Hematopoietic multipotent progenitor cell treated with erythropoietin and hydrocortisone succinate and interleukin-3 and kit ligand, for 8 days (in vitro differentiated cells): Measurements from ENCODE around the gene AMIGO1.

Source experiments
- DNase-seq: peaks from one replicate; pipeline ENCODE4 v3.0.0-alpha.2; 2015

AMIGO1 gene

DNA sequence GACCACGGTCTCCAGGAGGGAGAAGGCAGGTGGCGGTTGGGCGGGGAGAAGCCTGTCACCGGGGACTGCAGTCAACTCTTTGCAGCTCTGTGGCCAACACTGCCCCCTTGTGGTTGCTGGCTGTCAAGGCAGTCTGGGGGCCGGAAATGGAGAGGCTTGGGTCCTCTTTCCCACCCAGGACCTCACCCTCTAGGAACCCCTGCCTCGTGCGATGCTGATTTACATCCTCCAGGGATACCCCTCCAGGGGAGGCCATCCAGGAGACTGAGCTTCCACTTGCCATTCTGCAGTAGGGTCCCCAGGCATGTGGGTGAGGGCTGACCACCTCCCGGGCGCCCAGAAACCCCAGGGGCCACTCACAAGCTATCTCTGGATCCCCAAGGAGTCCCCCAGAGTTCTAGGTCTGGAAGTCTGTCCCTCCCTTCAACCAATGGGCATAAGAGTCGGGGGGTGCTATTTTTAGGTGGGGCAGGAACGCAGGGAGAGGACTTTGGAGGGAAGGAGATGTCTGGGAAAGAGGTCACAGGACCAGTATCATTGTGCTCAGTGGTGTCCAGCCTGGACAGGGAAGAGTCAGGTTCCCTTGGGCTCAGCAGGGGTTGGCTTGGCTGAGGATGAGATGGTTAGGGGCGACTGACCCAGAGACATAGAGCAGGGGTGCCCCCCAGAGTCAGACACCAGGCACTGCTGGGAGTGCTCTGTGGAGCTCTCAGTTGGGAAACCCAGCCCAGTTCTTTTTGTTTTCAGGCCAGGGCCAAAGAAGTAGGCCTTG, 23.0 kb upstream of the AMIGO1 start:
- DNase-seq: peak; percentile 83

DNA sequence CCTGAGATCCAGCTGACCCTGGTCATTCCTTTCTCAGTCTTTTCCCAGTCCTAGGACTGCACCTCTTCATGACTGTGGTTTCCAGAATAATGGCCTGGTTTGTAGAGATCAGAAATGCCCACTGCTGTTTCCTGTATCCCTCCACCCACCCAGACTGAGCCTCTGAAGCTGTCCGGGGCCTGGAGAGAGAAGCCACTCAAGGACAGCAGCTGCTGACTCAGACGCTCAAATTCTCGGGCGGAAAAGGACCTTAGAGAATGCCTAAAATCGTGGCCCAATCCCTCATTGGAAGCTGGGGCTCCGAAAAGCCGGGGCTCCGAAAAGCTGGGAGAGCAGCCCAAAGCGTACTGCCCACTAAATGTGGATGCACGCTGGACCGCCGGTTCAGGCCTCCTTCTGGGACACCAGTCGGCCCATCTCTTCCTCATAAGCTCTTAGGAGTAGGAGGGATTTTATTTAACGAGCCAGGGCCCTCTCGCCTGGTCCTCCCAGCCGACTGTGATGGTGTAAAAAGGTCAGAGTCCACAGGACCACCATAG, 22.4 kb upstream of the AMIGO1 start:
- no peak for DNase-seq

DNA sequence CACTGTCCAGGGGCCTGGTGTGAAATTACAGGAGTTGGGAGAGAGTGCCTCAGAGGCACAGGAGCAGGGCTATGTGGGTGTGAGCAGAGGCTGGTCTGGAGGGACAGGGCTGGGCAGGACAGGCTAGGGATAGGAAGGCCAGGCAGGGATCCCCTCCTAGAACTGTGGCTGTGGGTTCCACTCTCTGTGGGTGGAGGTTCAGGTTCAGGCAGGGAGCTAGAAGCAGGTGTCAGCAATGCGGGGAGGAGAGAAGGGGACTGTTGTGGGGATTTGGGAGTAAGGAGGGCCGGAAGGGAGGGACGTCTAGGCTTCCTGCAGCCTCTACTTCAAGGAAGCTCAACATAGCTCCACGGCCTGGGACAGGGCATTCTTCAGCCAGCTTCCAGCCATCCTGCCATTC, 21.9 kb upstream of the AMIGO1 start:
- DNase-seq: no peak

GRCh38 chr1:109530457-109531087, 21.0 kb upstream of the AMIGO1 start:
- no peak for DNase-seq

DNA sequence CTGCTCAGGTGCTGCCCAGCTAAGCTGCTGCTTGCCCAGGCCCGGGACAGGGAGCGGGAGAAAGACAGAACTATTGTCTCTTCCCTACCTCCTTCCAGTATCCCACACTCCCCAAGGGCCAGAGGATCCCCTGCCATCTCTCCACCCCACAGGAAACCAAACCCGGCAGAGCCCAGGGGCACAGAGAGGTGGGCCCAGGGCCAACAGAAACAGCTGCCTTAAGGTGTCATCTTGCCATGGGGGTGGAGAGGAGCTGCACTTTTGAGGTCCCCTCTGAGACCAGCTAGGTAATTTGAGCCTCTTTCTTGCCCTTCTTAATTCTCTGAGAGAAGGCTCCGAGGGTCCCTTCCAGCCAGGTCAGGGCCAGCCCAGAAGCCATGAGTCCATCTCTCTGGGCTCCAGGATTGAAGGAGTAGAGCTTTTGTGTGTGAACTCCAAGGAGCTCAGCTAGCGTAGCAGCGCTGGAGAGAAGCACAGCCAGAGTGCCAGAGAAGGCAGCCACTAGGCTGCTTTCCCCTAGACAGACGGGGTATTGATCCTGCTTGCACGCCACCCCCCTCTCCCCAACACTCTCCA, 20.4 kb upstream of the AMIGO1 start:
- DNase-seq: no peak

- no peak for DNase-seq
Measured at GRCh38 chr1:109528712-109529111, 19.2 kb upstream of the AMIGO1 start.

- DNase-seq: no peak
Measured at GRCh38 chr1:109527846-109528695, 18.5 kb upstream of the AMIGO1 start.

GRCh38 chr1:109527098-109527811, 17.7 kb upstream of the AMIGO1 start:
- DNase-seq: no peak

GRCh38 chr1:109523706-109524105, 14.2 kb upstream of the AMIGO1 start:
- no peak for DNase-seq

GRCh38 chr1:109522026-109522425, 12.5 kb upstream of the AMIGO1 start:
- DNase-seq: no peak

DNA sequence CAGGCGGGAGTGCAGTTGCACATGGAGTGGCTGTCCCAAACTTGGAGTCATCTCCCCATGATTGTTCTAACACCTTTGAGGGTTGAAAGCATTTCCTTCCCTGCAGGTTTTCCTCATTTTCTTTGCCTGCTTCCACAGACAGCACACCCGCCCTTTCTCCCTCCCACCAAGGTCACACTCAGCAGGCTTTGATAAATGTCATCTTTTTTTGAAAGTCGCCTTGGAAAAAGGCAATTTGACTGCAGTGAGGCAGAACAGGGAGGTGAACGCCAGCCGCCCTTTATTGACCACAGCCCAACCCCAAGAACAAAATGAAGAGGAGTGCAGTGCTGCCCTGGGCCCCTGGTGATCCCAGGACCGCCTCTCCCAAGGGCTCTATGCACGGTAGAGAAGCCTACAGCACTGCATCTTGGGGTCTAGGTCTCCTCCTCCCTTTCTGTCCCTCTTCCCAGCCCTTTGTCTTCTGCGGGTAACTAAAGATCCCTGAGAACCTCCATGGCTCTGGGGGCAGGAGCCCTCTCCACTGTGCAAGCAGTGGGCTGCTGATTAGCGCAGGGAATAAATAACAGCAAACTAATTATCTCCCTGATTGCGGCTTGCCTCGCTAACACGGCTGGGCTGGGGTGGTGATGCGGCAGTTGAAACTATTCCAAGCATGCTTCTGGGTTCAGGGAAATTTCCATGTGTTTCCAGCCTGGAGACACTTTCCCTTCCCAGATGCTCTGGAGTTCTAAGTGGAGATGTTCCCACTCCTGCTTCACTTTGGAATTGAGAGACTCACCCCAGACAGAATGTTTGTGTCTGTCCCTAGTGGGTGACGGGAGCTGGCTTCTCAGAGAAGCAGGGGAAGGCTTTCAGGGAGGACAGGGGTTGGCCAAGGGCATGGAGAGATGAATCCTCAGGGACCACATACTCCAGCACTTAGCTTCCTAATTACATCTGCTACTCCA, 11.8 kb upstream of the AMIGO1 start:
- DNase-seq: no peak

GRCh38 chr1:109517337-109517736, 7.8 kb upstream of the AMIGO1 start:
- DNase-seq: no peak

DNA sequence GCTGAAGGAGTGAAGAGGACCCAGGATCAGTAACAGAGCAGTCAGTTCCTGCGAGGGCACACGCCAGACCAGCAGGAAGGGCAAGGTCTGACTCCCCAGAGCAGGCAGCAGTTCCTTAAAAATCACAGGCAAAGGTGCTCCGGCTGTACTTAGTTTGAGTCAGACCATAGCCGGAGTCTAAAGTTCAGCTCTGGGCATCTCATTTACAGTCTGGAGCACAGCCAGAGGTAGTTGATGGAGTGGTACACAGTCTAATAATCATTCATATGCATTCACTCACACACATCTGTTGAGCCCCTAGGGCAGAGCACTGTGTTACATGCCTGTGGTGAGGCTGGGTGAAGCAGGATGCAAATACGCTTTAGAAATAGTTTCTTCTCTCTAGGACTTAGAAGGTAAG, 7.3 kb upstream of the AMIGO1 start:
- no peak for DNase-seq

- no peak for DNase-seq
Measured at GRCh38 chr1:109514846-109515245, 5.3 kb upstream of the AMIGO1 start.

- no peak for DNase-seq
Measured at GRCh38 chr1:109513110-109513710, 3.7 kb upstream of the AMIGO1 start.

GRCh38 chr1:109508873-109509175, 703 bp downstream of the AMIGO1 start:
- DNase-seq: no peak

DNA sequence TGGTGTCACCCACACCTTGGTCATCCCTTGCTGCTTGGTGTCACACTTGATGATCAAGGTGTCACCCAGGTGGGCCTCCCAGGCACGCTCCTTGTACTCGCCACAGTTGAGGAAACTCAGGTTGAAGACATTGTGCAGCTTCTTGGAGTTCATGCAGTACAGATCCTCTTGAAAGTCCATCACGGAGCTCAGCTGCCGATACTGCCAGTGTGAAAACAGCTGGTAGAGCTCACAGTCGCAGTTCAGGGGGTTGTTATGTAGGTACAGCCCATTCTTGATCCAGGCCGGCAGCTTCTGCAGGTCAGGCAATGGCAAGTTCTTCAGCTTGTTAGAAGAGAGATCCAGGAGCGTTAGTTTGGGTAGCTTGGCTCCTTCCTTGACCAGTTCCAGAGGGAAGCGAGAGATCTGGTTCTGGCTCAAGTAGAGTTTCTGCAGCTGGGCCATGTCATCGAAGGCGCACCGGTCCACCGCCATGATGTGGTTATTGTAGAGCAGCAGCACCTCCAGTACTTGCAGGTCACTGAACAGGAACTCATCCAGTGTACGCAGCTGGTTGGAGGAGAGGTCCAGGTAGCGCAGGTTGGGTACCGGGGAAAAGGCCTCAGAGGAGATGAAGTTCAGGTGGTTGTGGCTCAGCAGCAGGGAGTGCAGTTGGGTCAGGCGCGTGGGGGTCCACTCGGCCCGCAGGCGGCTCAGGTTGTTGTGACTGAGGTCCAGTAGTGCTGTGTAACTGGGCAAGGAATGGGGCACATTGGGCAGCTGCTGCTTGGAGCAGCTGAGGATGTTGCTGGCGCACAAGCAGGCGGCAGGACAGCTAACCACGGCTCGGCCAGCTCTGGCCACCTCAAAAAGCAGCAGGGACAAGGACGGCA, 1.3 kb downstream of the AMIGO1 start:
- no peak for DNase-seq

DNA sequence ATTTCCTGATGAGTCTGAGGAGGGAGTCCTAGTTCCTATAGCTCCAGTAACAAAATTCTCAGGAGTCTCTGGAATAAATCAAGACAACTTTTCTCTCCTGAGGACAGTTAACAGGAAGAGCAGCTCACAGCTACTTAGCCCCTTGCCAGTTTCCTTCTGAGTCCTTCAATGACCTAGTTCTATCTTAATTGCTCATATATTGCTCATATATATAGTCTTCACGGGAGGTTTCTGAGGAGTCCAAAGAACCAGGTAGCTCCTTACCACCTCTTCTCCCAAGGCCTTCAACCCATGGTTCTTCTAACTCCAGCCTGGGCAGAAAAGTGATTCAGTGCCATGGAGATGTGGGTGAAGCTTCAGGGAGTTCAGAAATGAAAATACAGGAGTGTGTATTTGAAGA, 4.6 kb downstream of the AMIGO1 start:
- DNase-seq: no peak

DNA sequence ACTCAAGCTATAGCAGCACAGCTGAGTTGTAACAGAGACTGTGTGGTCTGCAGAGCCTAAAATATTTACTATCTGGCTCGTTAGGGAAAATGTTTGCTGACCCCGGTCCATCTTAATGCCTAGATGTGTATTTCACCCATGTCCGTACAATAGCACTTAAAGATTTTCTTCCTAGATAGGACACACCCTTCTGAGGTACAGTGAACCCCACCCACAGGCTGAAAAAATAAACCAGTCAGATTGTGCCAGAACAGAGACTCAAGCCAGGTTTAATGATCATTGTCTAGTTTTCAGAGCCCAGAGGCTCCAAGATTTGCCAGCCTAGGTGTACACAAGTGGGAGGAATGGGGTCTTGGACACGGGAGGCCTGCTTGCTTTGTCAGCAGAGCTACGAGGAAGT, 5.6 kb downstream of the AMIGO1 start:
- no peak for DNase-seq

- peak; percentile 23 for DNase-seq
Measured at GRCh38 chr1:109502364-109502851, 7.1 kb downstream of the AMIGO1 start.
